Measurements from ENCODE around the gene ATP8A2. TPM values are rescaled to one million over a fixed set of nuclear protein-coding genes. Genes with fewer than 3 reads are reported as not detected.

ATP8A2 gene
- polyA plus RNA-seq, 1 donor from 2014 or later, result 11.9 TPM

DNA sequence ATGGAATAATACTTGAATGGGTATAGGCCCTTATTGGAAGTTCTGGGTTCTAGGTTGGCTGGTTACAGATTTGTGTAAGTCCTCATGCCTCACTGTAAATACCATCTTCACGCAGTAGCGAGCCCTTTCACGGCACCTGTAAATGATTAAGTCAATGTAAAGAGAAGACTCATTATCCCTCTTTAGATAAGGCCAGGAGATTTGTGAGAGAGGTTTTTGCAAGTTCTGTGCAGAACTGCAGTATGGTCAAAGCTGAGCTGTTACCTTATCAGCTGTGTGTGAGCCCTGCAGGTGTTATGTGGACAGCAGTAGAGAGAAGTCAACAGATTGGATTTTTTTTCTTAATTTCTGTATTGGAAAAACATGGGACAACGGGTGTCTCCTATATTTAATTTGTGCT is 538.5 kb downstream of the ATP8A2 start:
- Histone ChIP-seq H3K4me2 (ENCODE audit: low read length) (no peak overlapping the region), H3K9me3 (ENCODE audit: low read length) (no peaks in the 10 kb centered on the region), H3K27me3 (ENCODE audit: insufficient read depth, low read depth, low read length) (no peaks in the 10 kb centered on the region), H3K27ac (ENCODE audit: low read length) (no peak overlapping the region), H3K4me3 (ENCODE audit: low read length) (no peak overlapping the region), H2AFZ (ENCODE audit: low read depth, low read length) (no peak overlapping the region), H3K9ac (ENCODE audit: low read length) (no peak overlapping the region), H3K79me2 (replicated peaks; ENCODE audit: insufficient read depth, low read length) (no peaks in the 10 kb centered on the region), H3K9me2 (ENCODE audit: insufficient read depth, low read length) (no peaks in the 10 kb centered on the region), H3F3A (ENCODE audit: insufficient read depth, low read length, poor library complexity, severe bottlenecking) (peaks cover 4% of the 10 kb centered on the region), H3K36me3 (ENCODE audit: insufficient read depth, low read length) (no peaks in the 10 kb centered on the region), H4K20me1 (ENCODE audit: insufficient read depth) (no peaks in the 10 kb centered on the region)
- no peak for TF ChIP-seq SMC3 (conservative IDR thresholded peaks at IDR 0.05; ENCODE audit: poor library complexity)
- TF ChIP-seq, protein P1, sequence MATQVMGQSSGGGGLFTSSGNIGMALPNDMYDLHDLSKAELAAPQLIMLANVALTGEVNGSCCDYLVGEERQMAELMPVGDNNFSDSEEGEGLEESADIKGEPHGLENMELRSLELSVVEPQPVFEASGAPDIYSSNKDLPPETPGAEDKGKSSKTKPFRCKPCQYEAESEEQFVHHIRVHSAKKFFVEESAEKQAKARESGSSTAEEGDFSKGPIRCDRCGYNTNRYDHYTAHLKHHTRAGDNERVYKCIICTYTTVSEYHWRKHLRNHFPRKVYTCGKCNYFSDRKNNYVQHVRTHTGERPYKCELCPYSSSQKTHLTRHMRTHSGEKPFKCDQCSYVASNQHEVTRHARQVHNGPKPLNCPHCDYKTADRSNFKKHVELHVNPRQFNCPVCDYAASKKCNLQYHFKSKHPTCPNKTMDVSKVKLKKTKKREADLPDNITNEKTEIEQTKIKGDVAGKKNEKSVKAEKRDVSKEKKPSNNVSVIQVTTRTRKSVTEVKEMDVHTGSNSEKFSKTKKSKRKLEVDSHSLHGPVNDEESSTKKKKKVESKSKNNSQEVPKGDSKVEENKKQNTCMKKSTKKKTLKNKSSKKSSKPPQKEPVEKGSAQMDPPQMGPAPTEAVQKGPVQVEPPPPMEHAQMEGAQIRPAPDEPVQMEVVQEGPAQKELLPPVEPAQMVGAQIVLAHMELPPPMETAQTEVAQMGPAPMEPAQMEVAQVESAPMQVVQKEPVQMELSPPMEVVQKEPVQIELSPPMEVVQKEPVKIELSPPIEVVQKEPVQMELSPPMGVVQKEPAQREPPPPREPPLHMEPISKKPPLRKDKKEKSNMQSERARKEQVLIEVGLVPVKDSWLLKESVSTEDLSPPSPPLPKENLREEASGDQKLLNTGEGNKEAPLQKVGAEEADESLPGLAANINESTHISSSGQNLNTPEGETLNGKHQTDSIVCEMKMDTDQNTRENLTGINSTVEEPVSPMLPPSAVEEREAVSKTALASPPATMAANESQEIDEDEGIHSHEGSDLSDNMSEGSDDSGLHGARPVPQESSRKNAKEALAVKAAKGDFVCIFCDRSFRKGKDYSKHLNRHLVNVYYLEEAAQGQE (IDR thresholded peaks at IDR 0.05; ENCODE audit: borderline replicate concordance), result no peak
- TF ChIP-seq RAD21 (conservative IDR thresholded peaks at IDR 0.05), result no peak
- TF ChIP-seq POLR2AphosphoS5 (IDR thresholded peaks at IDR 0.05), result no peak
- no peak for TF ChIP-seq EP300 (conservative IDR thresholded peaks at IDR 0.05; ENCODE audit: poor library complexity, severe bottlenecking)
- TF ChIP-seq TAF1 (IDR thresholded peaks at IDR 0.05; ENCODE audit: low read depth), result no peak
- no peak for TF ChIP-seq MXI1 (conservative IDR thresholded peaks at IDR 0.05; ENCODE audit: poor library complexity, severe bottlenecking)
- TF ChIP-seq, protein P2, sequence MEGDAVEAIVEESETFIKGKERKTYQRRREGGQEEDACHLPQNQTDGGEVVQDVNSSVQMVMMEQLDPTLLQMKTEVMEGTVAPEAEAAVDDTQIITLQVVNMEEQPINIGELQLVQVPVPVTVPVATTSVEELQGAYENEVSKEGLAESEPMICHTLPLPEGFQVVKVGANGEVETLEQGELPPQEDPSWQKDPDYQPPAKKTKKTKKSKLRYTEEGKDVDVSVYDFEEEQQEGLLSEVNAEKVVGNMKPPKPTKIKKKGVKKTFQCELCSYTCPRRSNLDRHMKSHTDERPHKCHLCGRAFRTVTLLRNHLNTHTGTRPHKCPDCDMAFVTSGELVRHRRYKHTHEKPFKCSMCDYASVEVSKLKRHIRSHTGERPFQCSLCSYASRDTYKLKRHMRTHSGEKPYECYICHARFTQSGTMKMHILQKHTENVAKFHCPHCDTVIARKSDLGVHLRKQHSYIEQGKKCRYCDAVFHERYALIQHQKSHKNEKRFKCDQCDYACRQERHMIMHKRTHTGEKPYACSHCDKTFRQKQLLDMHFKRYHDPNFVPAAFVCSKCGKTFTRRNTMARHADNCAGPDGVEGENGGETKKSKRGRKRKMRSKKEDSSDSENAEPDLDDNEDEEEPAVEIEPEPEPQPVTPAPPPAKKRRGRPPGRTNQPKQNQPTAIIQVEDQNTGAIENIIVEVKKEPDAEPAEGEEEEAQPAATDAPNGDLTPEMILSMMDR (IDR thresholded peaks at IDR 0.05; ENCODE audit: poor library complexity, severe bottlenecking), result no peak
- no peak for TF ChIP-seq EZH2 (IDR thresholded peaks at IDR 0.05; ENCODE audit: borderline replicate concordance, insufficient read depth, low read length, poor library complexity, severe bottlenecking)

DNA sequence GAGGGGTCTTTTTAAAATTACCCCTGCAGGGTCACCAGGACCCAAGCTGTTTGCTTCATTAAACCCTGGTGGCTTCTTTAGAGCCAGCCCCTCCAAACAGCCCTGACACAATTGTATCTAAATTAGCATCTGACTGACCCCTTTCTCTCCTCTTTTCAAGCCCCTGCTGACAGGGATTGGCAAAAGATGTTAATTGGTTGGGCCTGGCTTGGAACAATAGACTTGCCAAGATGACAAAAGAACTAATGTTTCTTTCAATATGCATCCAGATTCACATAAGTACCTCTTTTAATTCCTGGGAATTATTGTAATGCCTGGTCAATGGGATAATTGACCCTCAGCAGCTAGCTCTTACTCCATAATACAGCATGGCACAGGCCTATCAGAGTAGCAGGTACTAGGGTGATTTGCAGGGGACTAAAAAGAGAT is 539.2 kb downstream of the ATP8A2 start:
- Histone ChIP-seq H3K9me2 (ENCODE audit: insufficient read depth, low read length) (no peaks in the 10 kb centered on the region), H3K9me3 (ENCODE audit: low read length) (no peaks in the 10 kb centered on the region), H3K4me3 (ENCODE audit: low read length) (no peak overlapping the region), H3K27ac (ENCODE audit: low read length) (no peak overlapping the region), H3K79me2 (replicated peaks; ENCODE audit: insufficient read depth, low read length) (no peaks in the 10 kb centered on the region), H3K9ac (ENCODE audit: low read length) (no peak overlapping the region), H3K27me3 (ENCODE audit: insufficient read depth, low read depth, low read length) (no peaks in the 10 kb centered on the region), H2AFZ (ENCODE audit: low read depth, low read length) (peak overlapping the region; percentile 31), H3K36me3 (ENCODE audit: insufficient read depth, low read length) (no peaks in the 10 kb centered on the region), H3F3A (ENCODE audit: insufficient read depth, low read length, poor library complexity, severe bottlenecking) (peaks cover 4% of the 10 kb centered on the region), H3K4me2 (ENCODE audit: low read length) (no peak overlapping the region), H4K20me1 (ENCODE audit: insufficient read depth) (no peaks in the 10 kb centered on the region)
- no peak for TF ChIP-seq TAF1 (IDR thresholded peaks at IDR 0.05; ENCODE audit: low read depth)
- TF ChIP-seq EZH2 (IDR thresholded peaks at IDR 0.05; ENCODE audit: borderline replicate concordance, insufficient read depth, low read length, poor library complexity, severe bottlenecking), result no peak
- no peak for TF ChIP-seq EP300 (conservative IDR thresholded peaks at IDR 0.05; ENCODE audit: poor library complexity, severe bottlenecking)
- TF ChIP-seq, protein P1 (IDR thresholded peaks at IDR 0.05; ENCODE audit: borderline replicate concordance), result no peak
- no peak for TF ChIP-seq MXI1 (conservative IDR thresholded peaks at IDR 0.05; ENCODE audit: poor library complexity, severe bottlenecking)
- TF ChIP-seq, protein P2 (IDR thresholded peaks at IDR 0.05; ENCODE audit: poor library complexity, severe bottlenecking), result no peak
- no peak for TF ChIP-seq RAD21 (conservative IDR thresholded peaks at IDR 0.05)
- TF ChIP-seq POLR2AphosphoS5 (IDR thresholded peaks at IDR 0.05), result no peak
- no peak for TF ChIP-seq SMC3 (conservative IDR thresholded peaks at IDR 0.05; ENCODE audit: poor library complexity)
